ENCODE measurements around the gene FAM89A. TPM values are rescaled to one million over a fixed set of nuclear protein-coding genes. Genes with fewer than 3 reads are reported as not detected.

The FAM89A gene
- total and polyA plus RNA-seq, 9 of the 15 experiments (the other 6 are each of a cell fraction or from before 2014, with no cell fraction given), result 8.7 to 66.2 (median 43.3) TPM

DNA sequence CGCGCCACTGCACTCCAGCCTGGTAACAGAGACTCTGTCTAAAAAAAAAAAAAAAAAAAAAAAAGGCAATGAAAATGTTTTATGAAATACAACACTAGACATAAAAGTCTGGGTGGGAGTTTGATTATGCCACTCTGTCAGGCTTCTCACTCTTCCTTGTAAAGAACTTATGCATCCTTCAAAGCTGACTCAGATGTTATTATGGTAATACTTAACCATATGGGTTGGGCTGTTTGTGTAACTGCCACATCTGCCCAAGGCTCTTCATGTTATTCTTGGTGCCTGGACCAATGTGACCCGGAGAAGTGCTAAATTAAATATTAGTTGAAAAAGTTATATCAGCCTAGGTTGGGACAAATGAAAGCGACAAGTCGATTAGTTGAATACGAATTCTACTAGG lies 23.8 kb downstream of the FAM89A start:
- H3K4me1 ChIP-seq (replicated peaks in 1 of 2; ENCODE audit: control insufficient read depth in 2 of 2, insufficient read depth in 2 of 2, low read length in 2 of 2), result no peaks in the 10 kb centered on the region; a peak in 1 of 5 replicates
- H3K36me3 ChIP-seq (ENCODE audit: control insufficient read depth, insufficient read depth, low read length), result peaks cover 25% of the 10 kb centered on the region; the same call in 2 of the 3 replicates
- FAIRE-seq (no peak), DNase-seq (ENCODE audit: extremely low read depth in 1 of 4, low spot score in 3 of 4) (no peak), ATAC-seq (no peak)
- CTCF ChIA-PET (ENCODE audit: low intra/inter-chr PET ratio), result interaction anchor here (0.6 kb wide), 2 partner anchors 63 to 229 kb away, joined by 3 to 8 read pairs; no protein-coding TSS in a partner anchor
- no peaks in the 10 kb centered on the region for H3K9me1 ChIP-seq (ENCODE audit: control insufficient read depth, insufficient read depth, low read length)
- H4K20me1 ChIP-seq (replicated peaks; ENCODE audit: control insufficient read depth, insufficient read depth, low read length), result no peaks in the 10 kb centered on the region; the same call in 1 of the 2 replicates
- H3K27me3 ChIP-seq (ENCODE audit: control insufficient read depth in 2 of 2, insufficient read depth in 2 of 2, low read length in 2 of 2), result no peaks in the 10 kb centered on the region
- no peak overlapping the region for H3K4me2 ChIP-seq (ENCODE audit: insufficient read depth, low read length)
- WGBS (ENCODE audit: insufficient coverage, low coverage, missing lambda C conversion rate), result 81% methylated on average over 6 of the region's 6 CpGs
- H3K9ac ChIP-seq (ENCODE audit: insufficient read depth in 1 of 2, low read depth in 2 of 2, low read length in 2 of 2), result no peak overlapping the region
- intact Hi-C loops (cut with micrococcal nuclease) (loop anchor here (5.0 to 10.0 kb wide), 3 partner anchors 76 to 384 kb away; no protein-coding TSS in a partner anchor), in situ Hi-C loops (cut with MboI) (no loop called here)
- no TSS peak for BruUV-seq (replicated peaks)
- no peaks in the 10 kb centered on the region for H3K9me3 ChIP-seq (replicated peaks; ENCODE audit: control insufficient read depth, insufficient read depth, low read depth, low read length)
- no peak overlapping the region for H3K27ac ChIP-seq (ENCODE audit: extremely low read depth, low read depth, low read length)
- H3K4me3 ChIP-seq, result no peak overlapping the region
- no peaks in the 10 kb centered on the region for H3K79me2 ChIP-seq (ENCODE audit: control insufficient read depth, insufficient read depth, low read length)
- H2AFZ ChIP-seq (ENCODE audit: low read depth, low read length), result no peak overlapping the region
- POLR2A ChIA-PET, result interaction anchor here (1.3 to 1.7 kb wide), 3 partner anchors 20 to 191 kb away, joined by 3 to 7 read pairs (median 6); no protein-coding TSS in a partner anchor
- TF ChIP-seq POLR2AphosphoS2 (IDR thresholded peaks at IDR 0.05; ENCODE audit: low read length), result 0 out of 2 replicates have a peak, but pooled peaks have one; percentile 3
- TF ChIP-seq RBM34 (IDR thresholded peaks at IDR 0.05; ENCODE audit: borderline replicate concordance, insufficient read depth, low read length), result no peak

- in situ Hi-C loops (cut with MboI), result no loop called here
- Histone ChIP-seq H2AFZ (ENCODE audit: low read depth, low read length) (no peak overlapping the region), H3K79me2 (ENCODE audit: control insufficient read depth, insufficient read depth, low read length) (no peaks in the 10 kb centered on the region), H3K9ac (ENCODE audit: insufficient read depth in 1 of 2, low read depth in 2 of 2, low read length in 2 of 2) (no peak overlapping the region), H4K20me1 (replicated peaks; ENCODE audit: control insufficient read depth, insufficient read depth, low read length) (no peaks in the 10 kb centered on the region), H3K27ac (ENCODE audit: extremely low read depth, low read depth, low read length) (no peak overlapping the region), H3K4me2 (ENCODE audit: insufficient read depth, low read length) (no peak overlapping the region), H3K9me1 (ENCODE audit: control insufficient read depth, insufficient read depth, low read length) (no peaks in the 10 kb centered on the region), H3K4me3 (no peak overlapping the region), H3K36me3 (ENCODE audit: control insufficient read depth, insufficient read depth, low read length) (0 out of 3 replicates have a peak, but pooled peaks cover 4% of the 10 kb centered on the region), H3K4me1 (replicated peaks in 1 of 2; ENCODE audit: control insufficient read depth in 2 of 2, insufficient read depth in 2 of 2, low read length in 2 of 2) (no peaks in the 10 kb centered on the region), H3K27me3 (ENCODE audit: control insufficient read depth in 2 of 2, insufficient read depth in 2 of 2, low read length in 2 of 2) (no peaks in the 10 kb centered on the region; a peak in 1 of 5 replicates), H3K9me3 (replicated peaks; ENCODE audit: control insufficient read depth, insufficient read depth, low read depth, low read length) (no peaks in the 10 kb centered on the region)
- DNase-seq (ENCODE audit: extremely low read depth in 1 of 4, low spot score in 3 of 4), result no peak
- BruUV-seq (replicated peaks), result no TSS peak
- POLR2A ChIA-PET, result interaction anchor here (0.6 to 2.6 kb wide), 6 partner anchors 11 to 809 kb away, joined by 3 to 11 read pairs (median 4); no protein-coding TSS in a partner anchor
- CTCF ChIA-PET (ENCODE audit: low intra/inter-chr PET ratio), result interaction anchor here (0.6 kb wide), 1 partner anchor 721 kb away, joined by 3 read pairs; no protein-coding TSS in a partner anchor
- intact Hi-C loops (cut with micrococcal nuclease), result loop anchor here (10.0 kb wide), 1 partner anchor 219 kb away; no protein-coding TSS in a partner anchor
- 38% methylated on average over 3 of the region's 3 CpGs for WGBS (ENCODE audit: insufficient coverage, low coverage, missing lambda C conversion rate)
- ATAC-seq, result no peak
- FAIRE-seq, result no peak
- TF ChIP-seq ZFPM2 (CRISPR knock-in tag; IDR thresholded peaks at IDR 0.05) (no peak), POLR2AphosphoS5 (IDR thresholded peaks at IDR 0.05; ENCODE audit: control insufficient read depth, insufficient read depth, low read depth, low read length) (no peak), CREBBP (IDR thresholded peaks at IDR 0.05; ENCODE audit: low read depth, low read length) (no peak), FIP1L1 (IDR thresholded peaks at IDR 0.05; ENCODE audit: low read depth, low read length, poor library complexity, severe bottlenecking) (no peak), RUNX1 (IDR thresholded peaks at IDR 0.05; ENCODE audit: low read depth) (no peak), NCOR1 (IDR thresholded peaks at IDR 0.05) (no peak), ZHX1 (conservative IDR thresholded peaks at IDR 0.05; ENCODE audit: low read length) (no peak), HDGF (IDR thresholded peaks at IDR 0.05) (no peak), ERF (CRISPR knock-in tag; IDR thresholded peaks at IDR 0.05) (no peak), GTF2B (IDR thresholded peaks at IDR 0.05; ENCODE audit: extremely low read depth, insufficient read length) (no peak)
Measured at GRCh38 chr1:231013391-231014015, 26.6 kb downstream of the FAM89A start.

Data from K562 (cell line).